GM13976 (cell line): ENCODE measurements around the gene CHRNB2.

Experiments
- DNase-seq: peaks from one replicate; pipeline ENCODE4 v3.0.0; 2012; ENCODE audit warnings: low spot score
- CTCF ChIP-seq: IDR thresholded peaks from 2 replicates; pipeline ENCODE4 v1.5.1; 2012; ENCODE audit warnings: borderline replicate concordance, mild to moderate bottlenecking; ENCODE audit not compliant: insufficient read depth; ENCODE audit errors: extremely low read depth, missing control alignments, control extremely low read depth
- in situ Hi-C: fragments of 300-500 bp; cut with MboI; formaldehyde crosslinking; loops from one replicate; pipeline ENCODE4 v1.12.0; 2022; ENCODE audit warnings: low sequenced_read_pairs, mixed read lengths, inconsistent platforms; ENCODE audit not compliant: unreplicated experiment

The CHRNB2 gene

DNA sequence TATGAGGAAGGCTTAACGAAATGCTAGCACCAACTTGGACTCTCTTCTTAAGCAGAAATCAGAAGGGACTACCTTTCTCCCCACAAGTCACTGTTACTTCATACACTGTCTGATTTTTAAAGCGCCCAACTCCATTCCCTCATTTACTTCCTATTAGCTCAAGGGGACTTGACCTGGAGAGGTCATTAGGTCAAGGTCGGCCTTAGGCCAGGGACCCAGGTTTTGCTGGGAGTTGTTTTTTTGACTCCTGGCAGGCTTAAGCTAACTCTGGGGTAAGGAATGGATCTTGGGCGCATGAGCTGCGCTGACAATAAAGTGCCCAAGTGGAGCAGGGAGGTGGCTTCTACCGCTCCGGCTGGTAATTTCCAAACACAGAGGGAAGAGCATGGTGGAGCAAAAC is 23.6 kb downstream of the CHRNB2 start:
- DNase-seq = no peak
- in situ Hi-C loops = no loop called here
- TF ChIP-seq CTCF = no peak

DNA sequence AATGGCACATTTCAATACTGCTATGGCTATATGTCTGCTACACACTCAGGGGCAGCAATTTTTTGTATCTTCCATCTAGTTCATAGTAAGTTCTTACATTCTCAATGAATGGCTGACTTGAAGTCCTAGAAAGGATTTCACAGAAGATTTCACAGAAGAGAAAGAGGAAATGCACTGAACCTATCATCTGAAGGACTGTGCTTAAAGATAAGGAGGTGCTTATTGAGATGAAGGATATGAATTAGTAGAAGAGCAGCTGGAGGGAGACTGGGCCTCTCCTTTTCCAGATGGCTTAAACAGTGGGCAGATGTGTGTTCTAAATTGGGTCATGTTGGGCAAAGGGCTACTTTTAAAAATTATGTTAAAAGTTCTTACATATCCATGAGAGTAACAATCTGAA is 25.8 kb downstream of the CHRNB2 start:
- TF ChIP-seq CTCF = no peak
- in situ Hi-C loops = no loop called here
- no peak for DNase-seq

- TF ChIP-seq CTCF = no peak
- no peak for DNase-seq
- in situ Hi-C loops = no loop called here
Observed at GRCh38 chr1:154594811-154595210, 27.2 kb downstream of the CHRNB2 start.

GRCh38 chr1:154595621-154596020 is 28.0 kb downstream of the CHRNB2 start:
- no peak for TF ChIP-seq CTCF
- no peak for DNase-seq
- in situ Hi-C loops = no loop called here

DNA sequence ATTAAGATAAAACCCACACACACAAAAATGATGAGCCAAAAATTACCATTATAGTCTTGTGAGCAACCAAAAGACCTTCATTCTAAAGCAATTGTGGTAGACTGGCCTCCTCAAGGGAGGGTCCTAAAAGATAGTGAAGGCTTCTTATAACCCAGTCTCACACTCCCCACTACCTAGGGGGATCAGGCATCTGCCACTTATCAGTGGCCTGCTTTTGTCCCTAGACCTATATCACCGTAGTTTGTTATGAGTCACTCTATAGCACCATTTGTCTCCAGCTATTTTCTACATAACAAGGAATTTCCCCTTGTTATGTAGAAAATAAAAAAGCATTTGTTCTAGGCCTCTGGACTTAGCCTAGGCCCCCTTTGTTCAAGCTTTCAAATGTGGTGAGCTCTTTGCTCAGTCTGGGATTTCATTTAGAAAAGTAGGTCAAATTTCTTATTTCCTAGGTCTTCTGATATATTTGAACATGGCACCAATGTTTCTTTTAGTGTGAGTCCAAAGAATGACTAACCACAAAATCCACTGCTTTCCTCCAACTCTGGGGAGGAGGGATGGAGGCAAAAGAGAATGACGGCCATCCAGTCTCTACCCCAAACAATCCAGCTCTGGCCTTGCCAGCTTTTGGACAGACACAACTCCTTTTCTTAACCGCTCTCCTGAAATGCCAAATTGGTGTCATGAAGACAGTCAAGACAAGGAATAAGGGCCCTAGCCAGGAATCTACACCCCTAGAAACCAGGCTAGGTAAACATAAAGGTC is 31.5 kb downstream of the CHRNB2 start:
- no peak for DNase-seq
- in situ Hi-C loops = no loop called here
- no peak for TF ChIP-seq CTCF

GRCh38 chr1:154599658-154600057 is 32.1 kb downstream of the CHRNB2 start:
- no peak for DNase-seq
- in situ Hi-C loops = no loop called here
- no peak for TF ChIP-seq CTCF
